Measurements from ENCODE around the gene SASS6. TPM values are rescaled to one million over a fixed set of nuclear protein-coding genes. Genes with fewer than 3 reads are reported as not detected.

Gene SASS6, protein sequence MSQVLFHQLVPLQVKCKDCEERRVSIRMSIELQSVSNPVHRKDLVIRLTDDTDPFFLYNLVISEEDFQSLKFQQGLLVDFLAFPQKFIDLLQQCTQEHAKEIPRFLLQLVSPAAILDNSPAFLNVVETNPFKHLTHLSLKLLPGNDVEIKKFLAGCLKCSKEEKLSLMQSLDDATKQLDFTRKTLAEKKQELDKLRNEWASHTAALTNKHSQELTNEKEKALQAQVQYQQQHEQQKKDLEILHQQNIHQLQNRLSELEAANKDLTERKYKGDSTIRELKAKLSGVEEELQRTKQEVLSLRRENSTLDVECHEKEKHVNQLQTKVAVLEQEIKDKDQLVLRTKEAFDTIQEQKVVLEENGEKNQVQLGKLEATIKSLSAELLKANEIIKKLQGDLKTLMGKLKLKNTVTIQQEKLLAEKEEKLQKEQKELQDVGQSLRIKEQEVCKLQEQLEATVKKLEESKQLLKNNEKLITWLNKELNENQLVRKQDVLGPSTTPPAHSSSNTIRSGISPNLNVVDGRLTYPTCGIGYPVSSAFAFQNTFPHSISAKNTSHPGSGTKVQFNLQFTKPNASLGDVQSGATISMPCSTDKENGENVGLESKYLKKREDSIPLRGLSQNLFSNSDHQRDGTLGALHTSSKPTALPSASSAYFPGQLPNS
- 10 to 100 TPM in 1 of 4 donors, 1 to 10 TPM in 3; 2.9 to 14.0 (median 3.7) TPM for total RNA-seq

DNA sequence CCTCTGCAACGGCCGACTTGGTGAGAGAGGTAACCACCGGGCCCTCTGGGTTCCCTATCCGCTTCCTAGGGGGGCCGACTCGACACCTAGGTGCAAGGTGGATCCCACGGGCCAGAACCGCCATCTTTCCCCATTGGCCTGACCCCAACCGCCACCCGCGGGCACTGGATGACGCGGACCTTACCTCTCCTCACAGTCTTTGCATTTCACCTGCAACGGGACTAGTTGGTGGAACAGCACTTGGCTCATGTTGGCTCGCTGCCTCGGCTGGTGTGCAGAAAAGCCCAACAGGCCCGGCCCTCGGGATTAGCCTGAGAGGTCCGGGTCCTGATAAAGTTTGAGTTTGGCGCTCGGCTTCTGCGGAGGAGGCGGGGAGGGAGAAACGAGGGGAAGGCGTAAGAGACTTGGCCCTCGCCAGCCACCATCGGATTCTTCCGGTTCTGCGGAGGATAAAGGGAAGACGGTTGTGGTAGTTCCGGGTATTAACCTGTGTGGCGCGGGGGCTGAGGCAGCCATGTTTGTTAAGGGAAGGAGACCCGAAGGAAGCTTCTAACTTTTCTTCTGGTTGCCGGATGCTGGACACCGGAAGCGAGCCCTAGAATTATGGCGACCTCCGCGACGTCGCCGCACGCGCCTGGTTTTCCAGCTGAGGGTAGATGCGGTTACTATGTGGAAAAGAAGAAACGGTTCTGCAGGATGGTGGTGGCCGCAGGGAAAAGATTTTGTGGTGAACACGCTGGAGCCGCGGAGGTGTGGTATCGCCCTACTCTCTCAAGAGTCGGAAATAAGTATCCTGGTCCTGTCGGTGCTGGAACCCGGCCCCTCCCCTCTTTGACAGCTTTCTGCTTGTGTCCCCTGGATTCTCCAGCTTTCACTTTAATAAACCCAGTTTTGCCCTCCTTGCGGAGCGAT is at the start of gene SASS6, which contains the start of gene TRMT13:
Gene SASS6, minus strand, starts transcription at position 365 of the 912 bp plus-strand sequence. Its CDS starts 116 bp downstream, at position 249.
Gene TRMT13, plus strand, starts transcription at position 598 of the 912 bp plus-strand sequence. Its CDS starts 6 bp downstream, at position 604.
- Histone ChIP-seq H3K27me3 (no peaks in the 10 kb centered on the region), H3K9me3 (no peaks in the 10 kb centered on the region), H3K27ac (peak within 1 kb of the TSS; percentile 60 to 75 (median 70)), H3K36me3 (peaks cover 0 to 9% (median 0%) of the 10 kb centered on the region in 3 donors), H3K4me1 (peaks cover 0 to 15% (median 3%) of the 10 kb centered on the region in 4 donors), H3K4me3 (peak within 1 kb of the TSS; percentile 72 to 87 (median 76))
- DNase-seq: peak; percentile 94 to 99 (median 97)
- peak in 1 of 2 donors; percentile 31 for TF ChIP-seq POLR2A (IDR thresholded peaks at IDR 0.05)
- TF ChIP-seq, protein P1, sequence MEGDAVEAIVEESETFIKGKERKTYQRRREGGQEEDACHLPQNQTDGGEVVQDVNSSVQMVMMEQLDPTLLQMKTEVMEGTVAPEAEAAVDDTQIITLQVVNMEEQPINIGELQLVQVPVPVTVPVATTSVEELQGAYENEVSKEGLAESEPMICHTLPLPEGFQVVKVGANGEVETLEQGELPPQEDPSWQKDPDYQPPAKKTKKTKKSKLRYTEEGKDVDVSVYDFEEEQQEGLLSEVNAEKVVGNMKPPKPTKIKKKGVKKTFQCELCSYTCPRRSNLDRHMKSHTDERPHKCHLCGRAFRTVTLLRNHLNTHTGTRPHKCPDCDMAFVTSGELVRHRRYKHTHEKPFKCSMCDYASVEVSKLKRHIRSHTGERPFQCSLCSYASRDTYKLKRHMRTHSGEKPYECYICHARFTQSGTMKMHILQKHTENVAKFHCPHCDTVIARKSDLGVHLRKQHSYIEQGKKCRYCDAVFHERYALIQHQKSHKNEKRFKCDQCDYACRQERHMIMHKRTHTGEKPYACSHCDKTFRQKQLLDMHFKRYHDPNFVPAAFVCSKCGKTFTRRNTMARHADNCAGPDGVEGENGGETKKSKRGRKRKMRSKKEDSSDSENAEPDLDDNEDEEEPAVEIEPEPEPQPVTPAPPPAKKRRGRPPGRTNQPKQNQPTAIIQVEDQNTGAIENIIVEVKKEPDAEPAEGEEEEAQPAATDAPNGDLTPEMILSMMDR (IDR thresholded peaks at IDR 0.05): peak in 3 of 6 experiments; percentile 27 to 32 (median 29)

DNA sequence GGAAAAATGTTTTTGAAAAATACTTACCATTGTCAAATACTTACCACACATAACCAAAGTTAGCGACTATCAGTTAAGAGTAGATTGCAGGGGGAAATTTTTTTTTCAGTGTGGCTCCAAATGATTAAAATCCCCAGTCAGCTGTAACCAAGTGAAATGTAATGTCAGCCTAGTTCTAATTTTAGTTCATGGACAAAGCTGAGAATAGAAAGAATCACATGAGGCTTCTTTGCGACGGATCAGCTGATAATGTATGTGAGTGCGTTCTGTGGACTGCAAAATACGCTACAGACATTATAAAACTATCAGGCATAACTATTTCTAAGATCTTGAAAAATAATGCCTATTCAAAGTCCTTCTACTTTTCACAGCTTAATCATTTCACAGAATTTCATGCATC is 45.4 kb upstream of the SASS6 start, which contains the start of gene LRRC39:
Gene LRRC39, minus strand, starts transcription at position 166 of the 400 bp plus-strand sequence. CDS start 9,740 bp downstream, outside the sequence.
- Histone ChIP-seq H3K4me3 (no peak within 1 kb of the TSS), H3K36me3 (no peaks in the 10 kb centered on the region), H3K9me3 (no peaks in the 10 kb centered on the region), H3K4me1 (no peaks in the 10 kb centered on the region), H3K27ac (no peak within 1 kb of the TSS), H3K27me3 (no peaks in the 10 kb centered on the region)
- no peak for TF ChIP-seq POLR2A (IDR thresholded peaks at IDR 0.05)
- TF ChIP-seq, protein P1 (IDR thresholded peaks at IDR 0.05): no peak
- DNase-seq: no peak

DNA sequence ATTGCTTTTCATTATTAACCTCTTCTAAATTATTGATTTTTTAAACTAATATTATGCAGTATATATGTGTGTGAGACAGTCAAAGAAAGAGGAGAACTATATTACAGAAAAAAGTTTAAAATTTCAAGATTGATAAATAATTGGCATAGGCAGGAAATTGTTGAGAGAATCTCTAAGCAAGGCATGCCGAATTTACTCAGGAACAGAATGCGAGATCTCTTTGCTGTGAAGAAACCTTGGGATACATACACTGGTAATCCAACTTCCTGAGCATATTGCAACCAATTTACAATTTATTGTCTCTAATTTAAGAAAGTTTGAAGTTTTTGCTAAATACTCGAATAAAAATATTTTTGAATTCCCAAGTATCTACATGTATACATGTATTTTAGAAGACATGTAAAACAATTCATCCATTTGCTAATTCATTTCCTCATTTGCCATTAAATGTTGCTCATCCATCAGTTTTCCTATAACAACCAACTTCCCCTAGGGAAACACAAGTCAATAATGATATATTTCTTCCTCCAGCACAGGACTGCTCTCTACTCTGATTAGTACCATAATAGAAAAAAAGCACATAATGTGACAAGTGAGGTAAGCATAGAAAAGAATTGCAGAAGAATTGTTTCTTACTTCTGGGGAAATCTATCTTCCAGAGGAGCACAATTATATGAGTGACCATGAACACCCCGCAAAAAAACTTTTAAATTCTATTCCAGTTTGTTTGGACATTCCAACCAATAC is 44.7 kb upstream of the SASS6 start:
- H3K4me1 ChIP-seq: no peaks in the 10 kb centered on the region
- TF ChIP-seq, protein P1 (IDR thresholded peaks at IDR 0.05): no peak
- TF ChIP-seq POLR2A (IDR thresholded peaks at IDR 0.05): no peak
- no peaks in the 10 kb centered on the region for H3K27me3 ChIP-seq
- DNase-seq: no peak
- H3K27ac ChIP-seq: no peak overlapping the region
- no peaks in the 10 kb centered on the region for H3K36me3 ChIP-seq
- H3K4me3 ChIP-seq: no peak overlapping the region
- no peaks in the 10 kb centered on the region for H3K9me3 ChIP-seq

DNA sequence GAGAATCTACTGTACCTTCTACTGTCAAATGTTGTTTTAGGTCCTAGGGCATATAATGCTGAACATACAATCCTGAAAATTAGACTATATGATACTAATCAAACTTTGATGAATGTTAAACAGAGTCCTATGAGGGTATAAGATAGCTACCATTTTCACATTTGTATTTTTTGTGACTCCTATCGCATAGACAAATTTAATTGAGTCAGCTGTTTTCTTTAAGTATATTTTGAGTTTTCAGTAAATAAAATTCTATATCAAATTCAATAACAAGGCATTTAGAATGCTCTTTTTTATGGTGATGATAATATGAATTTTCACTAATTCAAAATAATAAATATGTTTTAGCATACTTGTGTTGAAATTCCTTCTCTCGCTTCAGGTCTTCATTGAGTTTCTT is 35.3 kb upstream of the SASS6 start:
- Histone ChIP-seq H3K36me3 (no peaks in the 10 kb centered on the region), H3K9me3 (no peaks in the 10 kb centered on the region), H3K4me3 (no peak overlapping the region), H3K27me3 (no peaks in the 10 kb centered on the region), H3K4me1 (no peaks in the 10 kb centered on the region), H3K27ac (no peak overlapping the region)
- TF ChIP-seq, protein P1 (IDR thresholded peaks at IDR 0.05): no peak
- TF ChIP-seq POLR2A (IDR thresholded peaks at IDR 0.05): no peak
- DNase-seq: no peak

All from Peyer's patch (tissue), 4 donors.